ENCODE data around the gene PDE3A.
"Not testable (repeated sequence)": the region's sequence is repeated elsewhere in the genome, so short reads cannot be mapped to it uniquely, and the experiment has no call there.

Gene PDE3A

DNA sequence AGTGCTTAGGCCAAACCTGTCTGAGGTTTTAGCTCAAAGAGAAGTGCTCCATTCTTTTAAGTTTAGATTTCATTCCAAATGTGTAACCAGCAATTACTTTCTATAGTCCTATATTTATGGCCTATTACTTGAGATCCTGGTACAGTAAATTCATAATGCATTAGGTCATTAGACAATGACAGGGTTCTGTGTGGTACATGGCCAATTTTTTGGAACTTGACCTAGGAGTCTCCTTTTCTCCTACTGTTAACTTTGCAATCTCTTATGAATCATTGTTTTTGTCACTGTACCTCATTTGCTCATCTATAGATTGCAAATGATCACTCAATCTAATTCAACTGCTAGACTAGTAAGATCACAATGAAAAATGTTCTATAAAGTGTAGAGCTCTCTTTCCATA lies 136.7 kb downstream of the PDE3A start:
- DNase-seq, result no peak

DNA sequence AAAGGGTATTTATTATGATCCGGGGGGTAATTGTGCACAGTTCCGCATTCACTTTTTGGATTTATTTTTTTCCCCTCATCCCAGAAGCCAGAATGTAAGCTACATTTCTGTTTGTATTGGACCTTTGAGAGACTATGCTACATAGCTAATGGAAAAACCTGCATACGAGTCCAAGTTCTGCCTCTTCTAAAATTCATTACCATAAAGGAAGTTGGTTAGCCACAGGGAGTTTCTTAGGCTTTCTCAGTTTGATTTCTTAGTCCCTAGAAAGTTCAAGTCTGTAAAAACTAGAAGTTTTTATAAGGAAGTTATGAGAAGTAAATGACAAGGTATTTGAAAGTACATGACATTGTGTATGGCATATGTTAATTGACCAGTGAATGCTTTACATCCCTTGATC lies 138.7 kb downstream of the PDE3A start:
- DNase-seq, result no peak

GRCh38 chr12:20507711-20508110 lies 139.4 kb downstream of the PDE3A start:
- DNase-seq, result no peak

DNA sequence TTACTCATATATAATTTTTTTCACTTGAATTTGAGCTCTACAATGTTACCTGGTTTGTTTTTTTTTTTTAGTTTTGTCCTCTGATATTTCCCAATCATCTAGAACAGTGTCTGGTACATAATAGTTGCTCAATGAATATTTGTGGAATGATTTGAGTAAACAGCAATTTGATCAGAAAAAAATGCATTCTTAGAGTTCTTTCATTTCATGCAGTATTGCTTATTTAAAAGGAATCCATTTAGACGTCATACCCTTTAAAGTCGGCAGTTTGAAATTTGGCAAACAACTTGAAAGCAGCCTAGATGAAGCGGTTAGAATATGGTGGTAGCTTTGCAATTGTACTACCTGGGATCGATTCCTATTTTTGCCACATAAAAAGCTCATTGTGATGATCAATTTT lies 140.0 kb downstream of the PDE3A start:
- DNase-seq, result no peak

DNA sequence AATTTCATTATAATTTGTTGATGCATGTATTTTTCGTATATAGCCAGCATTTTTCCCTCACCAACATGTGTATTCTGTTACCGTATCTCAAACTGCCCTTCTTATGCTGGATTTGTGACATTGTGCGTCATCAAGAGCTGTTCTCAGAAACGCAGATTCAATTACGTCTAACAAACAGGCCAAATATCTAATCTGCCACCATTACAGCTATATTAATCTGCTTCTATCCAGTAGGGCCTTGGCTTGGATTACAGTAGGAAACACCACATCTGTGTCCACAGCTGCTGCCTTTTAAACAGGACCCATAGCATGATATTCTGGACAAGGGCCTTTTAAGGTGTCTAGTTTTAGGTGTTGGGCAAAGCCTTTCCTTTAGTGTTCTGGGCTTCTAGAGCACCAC lies 140.6 kb downstream of the PDE3A start:
- DNase-seq, result no peak

- DNase-seq, result no peak
Observed at GRCh38 chr12:20510811-20511210, 142.5 kb downstream of the PDE3A start.

- no peak for DNase-seq
Observed at GRCh38 chr12:20513189-20513588, 144.9 kb downstream of the PDE3A start.

- no peak for DNase-seq
Observed at GRCh38 chr12:20514598-20514997, 146.3 kb downstream of the PDE3A start.

DNA sequence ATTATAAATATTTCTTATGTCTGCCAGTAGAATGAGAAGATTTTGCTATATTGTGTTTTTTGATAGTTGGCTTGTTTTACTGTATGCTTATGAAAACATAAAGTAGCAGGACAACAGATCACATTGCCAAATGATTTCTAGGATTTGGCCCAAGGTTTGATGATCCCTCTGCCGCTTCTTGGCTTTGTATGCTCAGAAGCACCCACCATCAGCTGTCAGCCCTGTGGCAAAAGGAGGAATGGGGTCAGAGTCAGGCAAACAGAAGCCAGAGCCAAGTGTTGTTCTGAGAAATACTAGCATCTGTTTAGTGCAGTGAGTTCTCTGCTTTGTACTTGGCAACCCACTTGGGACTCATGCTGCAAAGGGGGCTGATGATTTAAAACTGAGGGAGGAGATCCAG lies 152.2 kb downstream of the PDE3A start:
- no peak for DNase-seq

DNA sequence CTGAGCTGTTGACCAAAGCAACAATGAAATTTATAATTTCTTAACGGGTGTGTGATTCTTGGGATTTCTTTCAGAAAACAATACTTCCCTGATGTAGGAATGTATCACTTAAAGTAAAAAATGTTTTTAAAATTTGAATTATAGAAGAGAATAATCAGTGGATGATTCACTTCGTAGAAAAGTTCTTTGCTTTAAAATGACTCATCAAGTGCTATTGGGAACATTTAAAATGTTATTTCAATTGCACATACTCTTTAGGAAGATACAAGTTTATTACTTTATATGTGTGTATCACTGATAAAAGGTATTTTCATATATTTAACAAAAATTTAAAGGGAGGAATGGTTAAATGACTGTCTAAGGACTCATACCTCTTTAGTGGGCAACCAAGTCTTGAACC lies 155.3 kb downstream of the PDE3A start:
- no peak for DNase-seq

DNA sequence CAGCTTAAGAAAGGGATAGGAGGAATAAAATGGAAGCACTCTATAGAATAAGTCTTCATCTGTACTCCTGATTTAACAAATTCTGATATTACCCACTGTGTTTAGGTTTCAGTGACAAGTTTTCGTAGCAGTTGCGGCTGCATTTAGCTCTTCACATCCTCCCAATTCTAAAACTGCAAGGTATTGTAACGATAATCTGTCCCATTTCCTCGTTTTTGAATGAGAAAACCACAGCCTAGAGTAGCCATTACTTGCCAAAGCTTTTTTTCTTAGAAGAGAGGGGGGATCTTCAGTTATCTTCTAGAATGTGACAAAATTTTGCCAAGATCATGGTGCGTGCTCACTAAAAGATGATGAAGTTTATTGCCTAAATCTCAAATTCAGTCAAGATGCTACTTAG lies 155.8 kb downstream of the PDE3A start:
- DNase-seq, result no peak

- DNase-seq, result no peak
Observed at GRCh38 chr12:20525064-20525610, 156.8 kb downstream of the PDE3A start.

GRCh38 chr12:20527417-20528163 lies 159.3 kb downstream of the PDE3A start:
- no peak for DNase-seq

DNA sequence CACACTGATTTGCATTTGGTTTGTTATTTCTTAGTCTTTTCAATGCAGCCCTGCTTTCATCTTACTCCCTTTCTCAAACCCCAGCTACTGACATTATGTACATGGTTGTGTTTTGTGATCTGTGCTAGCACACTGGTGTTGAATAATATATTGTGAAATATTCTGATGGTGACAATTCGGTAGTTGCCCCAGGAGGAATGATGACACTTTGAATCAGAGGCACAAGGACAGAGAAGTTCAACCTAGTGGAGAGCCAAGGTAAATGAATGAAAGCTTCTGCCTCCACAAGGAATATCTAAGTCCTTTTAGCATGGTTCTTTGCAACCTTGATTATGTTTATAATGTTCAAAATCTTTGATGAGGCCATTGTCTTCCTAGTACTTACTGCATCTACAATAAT lies 159.9 kb downstream of the PDE3A start:
- no peak for DNase-seq

- DNase-seq, result no peak
Observed at GRCh38 chr12:20546267-20546666, 177.9 kb downstream of the PDE3A start.

GRCh38 chr12:20547816-20548575 lies 179.7 kb downstream of the PDE3A start:
- DNase-seq, result no peak

- DNase-seq, result no peak
Observed at GRCh38 chr12:20548611-20549010, 180.3 kb downstream of the PDE3A start.

DNA sequence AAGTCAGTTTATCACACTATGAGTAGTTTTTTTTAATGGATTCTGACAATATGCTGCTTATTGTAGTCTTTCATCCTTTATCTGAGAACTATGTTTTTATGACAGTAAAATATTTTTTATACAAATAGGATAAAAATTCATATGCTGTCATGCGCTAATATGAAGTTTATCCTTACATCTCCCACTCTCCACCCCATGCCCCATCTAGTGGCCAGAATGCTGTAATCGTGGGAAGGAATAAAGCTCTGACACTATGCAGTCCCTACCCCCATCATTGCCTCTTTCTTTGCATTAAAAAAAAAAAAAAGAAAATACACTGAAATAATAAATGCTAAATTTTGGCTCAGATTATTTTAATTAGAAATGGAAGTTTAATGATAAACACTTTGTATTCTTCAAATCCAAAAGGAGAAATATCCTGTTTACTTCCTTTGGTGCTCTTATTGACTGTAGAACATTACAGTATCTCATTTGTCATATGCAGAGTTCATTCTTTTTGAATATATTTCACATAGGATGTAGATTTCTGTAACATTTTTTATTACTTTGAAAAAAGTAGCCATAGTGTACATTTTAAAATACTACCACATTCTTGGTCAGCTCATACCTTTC lies 180.9 kb downstream of the PDE3A start:
- no peak for DNase-seq

- not testable (repeated sequence) for DNase-seq
Observed at GRCh38 chr12:20551742-20552442, 183.6 kb downstream of the PDE3A start.

DNA sequence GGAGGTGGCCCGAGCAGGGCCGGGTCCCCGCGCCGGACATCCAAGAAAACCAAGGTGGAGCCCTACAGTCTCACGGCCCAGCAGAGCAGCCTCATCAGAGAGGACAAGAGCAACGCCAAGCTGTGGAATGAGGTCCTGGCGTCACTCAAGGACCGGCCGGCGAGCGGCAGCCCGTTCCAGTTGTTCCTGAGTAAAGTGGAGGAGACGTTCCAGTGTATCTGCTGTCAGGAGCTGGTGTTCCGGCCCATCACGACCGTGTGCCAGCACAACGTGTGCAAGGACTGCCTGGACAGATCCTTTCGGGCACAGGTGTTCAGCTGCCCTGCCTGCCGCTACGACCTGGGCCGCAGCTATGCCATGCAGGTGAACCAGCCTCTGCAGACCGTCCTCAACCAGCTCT lies 184.2 kb downstream of the PDE3A start:
- DNase-seq, result not testable (repeated sequence)

GRCh38 chr12:20555015-20555414 lies 186.7 kb downstream of the PDE3A start:
- DNase-seq, result no peak

DNA sequence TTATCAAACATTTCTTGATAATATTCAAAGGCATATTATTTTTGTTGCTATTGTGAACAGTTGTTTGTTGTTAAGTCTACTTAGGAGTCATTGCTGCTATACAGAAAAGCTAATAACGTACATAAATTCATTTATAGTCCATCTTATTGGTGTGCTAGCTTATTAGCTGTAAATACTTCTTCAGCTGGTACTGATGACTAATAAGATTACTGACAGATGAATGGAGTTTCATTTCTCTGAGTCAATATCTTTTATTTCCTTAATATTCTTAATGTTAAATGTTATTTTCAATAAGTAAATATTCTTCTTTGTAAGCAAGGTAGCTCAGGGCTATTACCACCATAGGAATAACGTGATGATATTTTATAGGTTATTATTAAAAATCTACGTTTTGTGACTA lies 187.4 kb downstream of the PDE3A start:
- DNase-seq, result no peak

DNA sequence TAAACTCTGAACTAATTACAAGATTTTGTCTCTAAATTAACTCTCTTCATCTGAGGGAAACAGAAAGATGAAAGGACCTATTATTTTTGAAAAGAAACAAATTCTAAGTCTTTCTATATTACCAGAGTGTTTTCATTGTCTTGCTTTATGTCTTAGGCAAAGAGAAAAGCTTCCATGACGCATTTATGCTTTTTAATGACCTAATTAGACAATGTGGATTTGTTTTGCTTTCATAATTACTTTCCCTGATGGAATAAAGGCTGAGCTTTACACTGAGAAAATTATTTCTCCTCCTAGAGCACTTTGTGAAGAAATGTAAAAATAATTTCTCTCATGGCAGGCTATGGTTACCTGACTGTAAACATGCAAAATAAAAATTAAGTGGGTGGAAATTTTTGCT lies 188.8 kb downstream of the PDE3A start:
- no peak for DNase-seq

Measured in activated CD8-positive, alpha-beta memory T cell treated with anti-CD3 and anti-CD28 coated beads, Interleukin-2, amount 50 U/mL, for 48 hours (primary cell).